Karpas-422 (cell line): ENCODE results near the gene EPN1. TPM values are rescaled to one million over a fixed set of nuclear protein-coding genes. Genes with fewer than 3 reads are reported as not detected.
"Not testable (repeated sequence)": the region's sequence is repeated elsewhere in the genome, so short reads cannot be mapped to it uniquely, and the experiment has no call there.

Experiments
- DNase-seq: peaks from one replicate; pipeline ENCODE4 v3.0.0-alpha.2; 2015
- H2AFZ ChIP-seq: fragments of 200-600 bp; sonication (generic); 2 replicates; pipeline ENCODE4 v1.6.1; 2014; ENCODE audit warnings: antibody characterized with exemption, low read length, mixed read lengths
- H3K27ac ChIP-seq: fragments of 200-600 bp; sonication (generic); 2 replicates; pipeline ENCODE4 v1.5.1; 2014; ENCODE audit warnings: mild to moderate bottlenecking, low read length, moderate library complexity
- H3K27me3 ChIP-seq: fragments of 200-600 bp; sonication (generic); 2 replicates; pipeline ENCODE4 v1.6.1; 2014; ENCODE audit warnings: low read length, mixed read lengths
- H3K36me3 ChIP-seq: fragments of 200-600 bp; sonication (generic); 2 replicates; pipeline ENCODE4 v1.6.1; 2014; ENCODE audit warnings: low read length, mixed read lengths; ENCODE audit not compliant: insufficient read depth
- H3K4me1 ChIP-seq: fragments of 200-600 bp; sonication (generic); 2 replicates; pipeline ENCODE4 v1.6.1; 2014; ENCODE audit warnings: mild to moderate bottlenecking, low read length, mixed read lengths
- H3K4me2 ChIP-seq: fragments of 200-600 bp; sonication (generic); 2 replicates; pipeline ENCODE4 v1.6.1; 2014; ENCODE audit warnings: low read length, low read depth, mild to moderate bottlenecking; ENCODE audit not compliant: poor library complexity, severe bottlenecking
- H3K4me3 ChIP-seq: fragments of 200-600 bp; sonication (generic); 2 replicates; pipeline ENCODE4 v1.5.1; 2014; ENCODE audit warnings: mild to moderate bottlenecking, antibody characterized with exemption, low read length, mixed read lengths
- H3K79me2 ChIP-seq: fragments of 200-600 bp; sonication (generic); 2 replicates; pipeline ENCODE4 v1.6.1; 2014; ENCODE audit warnings: mild to moderate bottlenecking, low read length, mixed read lengths
- H3K9ac ChIP-seq: fragments of 200-600 bp; sonication (generic); 2 replicates; pipeline ENCODE4 v1.6.0; 2014; ENCODE audit warnings: low read length
- H3K9me2 ChIP-seq: fragments of 200-600 bp; sonication (generic), shearing (Covaris generic); replicated peaks from 2 replicates; pipeline ENCODE4 v1.6.0; 2014; ENCODE audit warnings: mild to moderate bottlenecking, low read length, moderate library complexity; ENCODE audit not compliant: insufficient read depth
- H3K9me3 ChIP-seq: fragments of 300-700, 200-600 bp; sonication (generic); 2 replicates; pipeline ENCODE4 v1.6.1; 2014; ENCODE audit warnings: low read length, mixed read lengths
- H4K20me1 ChIP-seq: fragments of 200-600 bp; sonication (generic); 2 replicates; pipeline ENCODE4 v1.6.1; 2014; ENCODE audit warnings: mild to moderate bottlenecking, antibody characterized with exemption, low read length, low read depth; ENCODE audit not compliant: insufficient read depth
- total RNA-seq: library from RNA; depleted of rRNA; stranded (reverse); fragments of >200 nt; shearing (Covaris generic); gene quantifications from 2 replicates; pipeline ENCODE4 v1.2.3, GENCODE V29; 2014; ENCODE audit warnings: low replicate concordance

The EPN1 gene
- total RNA-seq, 1 experiment from 2014 or later = 21.2 TPM

DNA sequence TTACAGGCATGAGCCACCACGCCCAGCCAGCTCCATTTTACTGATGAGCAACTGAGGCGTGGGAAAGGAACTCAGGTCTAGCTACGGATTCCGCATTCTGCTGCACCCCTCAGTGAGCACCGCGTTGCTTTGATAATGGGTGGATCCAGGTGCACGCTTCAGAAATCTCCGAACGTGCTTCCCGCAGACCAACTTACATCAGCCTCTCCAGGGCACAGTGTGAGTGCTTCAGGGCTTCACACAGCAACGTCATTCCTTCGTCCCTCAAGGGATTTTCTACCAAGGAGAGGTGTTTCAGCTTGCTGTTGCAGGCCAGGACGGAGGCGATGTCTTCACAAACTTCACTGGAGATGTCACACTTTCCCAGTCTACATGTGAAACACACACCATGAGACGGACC, 41.5 kb downstream of the EPN1 start:
- Histone ChIP-seq H3K9me2 (no peaks in the 10 kb centered on the region), H3K27ac (no peak overlapping the region), H3K36me3 (no peaks in the 10 kb centered on the region), H3K79me2 (no peaks in the 10 kb centered on the region), H3K27me3 (peaks cover 3% of the 10 kb centered on the region), H3K9me3 (peaks cover 9% of the 10 kb centered on the region), H4K20me1 (no peaks in the 10 kb centered on the region), H3K4me1 (no peaks in the 10 kb centered on the region), H3K4me2 (no peak overlapping the region), H2AFZ (no peak overlapping the region), H3K9ac (no peak overlapping the region), H3K4me3 (no peak overlapping the region)
- no peak for DNase-seq

GRCh38 chr19:55717251-55717650, 42.2 kb downstream of the EPN1 start:
- DNase-seq = no peak
- Histone ChIP-seq H3K27ac (no peak overlapping the region), H3K36me3 (no peaks in the 10 kb centered on the region), H3K9ac (no peak overlapping the region), H2AFZ (no peak overlapping the region), H3K4me3 (no peak overlapping the region), H3K4me1 (no peaks in the 10 kb centered on the region), H3K4me2 (no peak overlapping the region), H4K20me1 (no peaks in the 10 kb centered on the region), H3K9me3 (peaks cover 16% of the 10 kb centered on the region), H3K79me2 (no peaks in the 10 kb centered on the region), H3K9me2 (no peaks in the 10 kb centered on the region), H3K27me3 (peaks cover 6% of the 10 kb centered on the region)

DNA sequence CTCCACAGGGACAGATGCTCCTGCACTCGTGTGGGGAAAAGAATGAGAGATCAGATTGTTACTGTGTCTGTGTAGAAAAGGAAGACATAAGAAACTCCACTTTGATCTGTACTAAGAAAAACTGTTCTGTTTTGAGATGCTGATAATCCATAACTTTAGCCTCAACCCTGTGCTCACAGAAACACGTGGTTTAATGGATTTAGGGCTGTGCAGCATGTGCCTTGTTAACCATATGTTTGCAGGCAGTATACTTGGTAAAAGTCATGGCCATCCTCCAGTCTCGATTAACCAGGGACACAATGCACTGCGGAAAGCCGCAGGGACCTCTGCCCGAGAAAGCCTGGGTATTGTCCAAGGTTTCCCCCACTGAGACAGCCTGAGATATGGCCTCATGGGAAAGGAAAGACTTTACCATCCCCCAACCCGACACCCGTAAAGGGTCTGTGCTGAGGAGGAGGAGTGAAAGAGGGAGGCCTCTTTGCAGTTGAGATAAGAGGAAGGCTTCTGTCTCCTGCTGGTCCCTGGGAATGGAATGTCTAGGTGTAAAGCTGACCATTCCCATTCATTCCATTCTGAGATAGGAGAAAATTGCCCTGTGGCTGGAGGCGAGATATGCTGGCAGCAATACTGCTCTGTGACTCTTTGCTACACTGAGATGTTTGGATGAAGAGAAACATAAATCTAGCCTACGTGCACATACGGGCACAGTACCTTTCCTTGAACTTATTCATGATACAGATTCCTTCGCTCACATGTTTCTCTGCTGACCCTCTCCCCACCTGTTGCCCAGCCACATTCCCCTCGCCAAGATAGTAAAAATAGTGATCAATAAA, 43.1 kb downstream of the EPN1 start:
- H2AFZ ChIP-seq, H3K9me2 ChIP-seq, H3K4me3 ChIP-seq, H3K27ac ChIP-seq, H3K27me3 ChIP-seq, H4K20me1 ChIP-seq, H3K4me2 ChIP-seq, H3K4me1 ChIP-seq, H3K9ac ChIP-seq, H3K36me3 ChIP-seq, H3K79me2 ChIP-seq, DNase-seq: not testable (repeated sequence)
- peaks cover 19% of the 10 kb centered on the region for H3K9me3 ChIP-seq

- no peak overlapping the region for H3K27ac ChIP-seq
- H2AFZ ChIP-seq = no peak overlapping the region
- no peaks in the 10 kb centered on the region for H3K79me2 ChIP-seq
- H3K9ac ChIP-seq = no peak overlapping the region
- no peaks in the 10 kb centered on the region for H3K4me1 ChIP-seq
- no peak for DNase-seq
- H3K4me3 ChIP-seq = no peak overlapping the region
- no peak overlapping the region for H3K4me2 ChIP-seq
- H4K20me1 ChIP-seq = no peaks in the 10 kb centered on the region
- no peaks in the 10 kb centered on the region for H3K9me2 ChIP-seq
- H3K27me3 ChIP-seq = peaks cover 6% of the 10 kb centered on the region
- H3K9me3 ChIP-seq = peaks cover 19% of the 10 kb centered on the region
- H3K36me3 ChIP-seq = no peaks in the 10 kb centered on the region
These were observed 45.3 kb downstream of the EPN1 start for GRCh38 chr19:55720214-55720746.

DNA sequence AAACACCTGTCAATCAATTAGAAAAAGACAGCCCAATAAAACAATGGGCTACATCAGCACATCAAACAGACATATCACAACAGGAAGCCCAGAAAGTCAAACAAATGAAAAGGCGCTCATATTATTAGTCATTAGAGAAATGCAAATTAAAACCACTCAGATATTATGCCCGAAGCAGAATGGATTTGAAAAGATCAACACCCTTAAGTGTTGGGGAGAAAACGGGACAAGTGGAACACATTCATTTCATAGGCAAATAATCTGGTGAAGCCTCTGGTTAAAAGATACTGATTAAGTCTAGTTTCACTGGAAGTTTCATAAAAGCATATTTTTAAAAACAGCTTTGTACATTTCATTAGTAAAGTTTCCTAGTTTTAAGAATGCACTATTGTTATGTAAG, 45.8 kb downstream of the EPN1 start:
- Histone ChIP-seq H3K9me2 (no peaks in the 10 kb centered on the region), H3K4me1 (no peaks in the 10 kb centered on the region), H3K4me2 (no peak overlapping the region), H3K4me3 (no peak overlapping the region), H3K27me3 (peaks cover 6% of the 10 kb centered on the region), H3K79me2 (no peaks in the 10 kb centered on the region), H3K27ac (no peak overlapping the region), H3K9ac (no peak overlapping the region), H3K36me3 (no peaks in the 10 kb centered on the region), H3K9me3 (peaks cover 19% of the 10 kb centered on the region), H2AFZ (no peak overlapping the region), H4K20me1 (no peaks in the 10 kb centered on the region)
- DNase-seq = no peak

GRCh38 chr19:55723491-55723890, 48.5 kb downstream of the EPN1 start:
- Histone ChIP-seq H3K27ac (no peak overlapping the region), H4K20me1 (no peaks in the 10 kb centered on the region), H3K9me2 (no peaks in the 10 kb centered on the region), H3K4me2 (no peak overlapping the region), H3K9ac (no peak overlapping the region), H3K27me3 (peaks cover 9% of the 10 kb centered on the region), H3K4me1 (no peaks in the 10 kb centered on the region), H3K4me3 (no peak overlapping the region), H3K9me3 (peaks cover 19% of the 10 kb centered on the region), H3K79me2 (no peaks in the 10 kb centered on the region), H3K36me3 (no peaks in the 10 kb centered on the region), H2AFZ (no peak overlapping the region)
- DNase-seq = no peak

- H3K4me3 ChIP-seq, H3K4me1 ChIP-seq: not testable (repeated sequence)
These were observed 55.4 kb downstream of the EPN1 start for GRCh38 chr19:55730378-55730777.

DNA sequence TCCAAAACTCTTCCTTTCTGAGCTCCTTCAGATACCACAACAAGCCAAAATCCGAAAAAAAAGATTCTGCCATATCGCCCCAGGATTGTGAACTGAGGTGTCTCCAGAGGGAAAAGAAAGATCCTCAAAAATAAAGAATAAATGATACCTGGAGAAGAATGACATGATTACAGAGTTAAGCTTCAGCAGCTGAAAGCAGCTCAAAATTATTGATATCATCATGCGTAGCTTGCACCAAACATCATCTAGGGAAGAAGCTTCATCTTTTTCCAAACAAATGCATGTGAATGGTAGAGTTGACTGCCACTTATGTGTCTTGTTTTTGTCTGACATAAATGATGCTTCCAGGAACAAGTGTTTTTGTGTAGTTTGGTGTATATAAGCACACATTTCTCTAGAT, 63.3 kb downstream of the EPN1 start, which contains the start of gene NLRP9:
Gene NLRP9, minus strand, starts transcription at position 101 of the 400 bp plus-strand sequence. Its CDS starts 28 bp downstream, at position 73.
- H3K4me1 ChIP-seq = no peaks in the 10 kb centered on the region
- no peaks in the 10 kb centered on the region for H3K9me2 ChIP-seq
- H3K36me3 ChIP-seq = no peaks in the 10 kb centered on the region
- no peaks in the 10 kb centered on the region for H3K79me2 ChIP-seq
- H3K27me3 ChIP-seq = no peaks in the 10 kb centered on the region
- no peaks in the 10 kb centered on the region for H3K9me3 ChIP-seq
- DNase-seq = no peak
- H3K4me3 ChIP-seq = no peak within 1 kb of the TSS
- H4K20me1 ChIP-seq = no peaks in the 10 kb centered on the region
- no peak within 1 kb of the TSS for H3K9ac ChIP-seq
- H3K4me2 ChIP-seq = no peak within 1 kb of the TSS
- H2AFZ ChIP-seq = no peak within 1 kb of the TSS
- H3K27ac ChIP-seq = no peak within 1 kb of the TSS

More at GRCh38 chr19:55730378-55730777, 55.4 kb downstream of the EPN1 start:
- H3K27ac ChIP-seq, H3K9ac ChIP-seq, H4K20me1 ChIP-seq, H3K9me3 ChIP-seq, H3K9me2 ChIP-seq, H3K36me3 ChIP-seq, H3K27me3 ChIP-seq, DNase-seq, H3K4me2 ChIP-seq, H2AFZ ChIP-seq, H3K79me2 ChIP-seq: not testable (repeated sequence)
